ENCODE data around the gene UBASH3B. TPM values are rescaled to one million over a fixed set of nuclear protein-coding genes. Genes with fewer than 3 reads are reported as not detected.
A peak's percentile ranks its signal among the peaks of the same experiment; 100 is the strongest.
"Not testable (repeated sequence)": the region's sequence is repeated elsewhere in the genome, so short reads cannot be mapped to it uniquely, and the experiment has no call there.

UBASH3B gene
- total RNA-seq, 1 experiment from 2014 or later, result 31.6 TPM

DNA sequence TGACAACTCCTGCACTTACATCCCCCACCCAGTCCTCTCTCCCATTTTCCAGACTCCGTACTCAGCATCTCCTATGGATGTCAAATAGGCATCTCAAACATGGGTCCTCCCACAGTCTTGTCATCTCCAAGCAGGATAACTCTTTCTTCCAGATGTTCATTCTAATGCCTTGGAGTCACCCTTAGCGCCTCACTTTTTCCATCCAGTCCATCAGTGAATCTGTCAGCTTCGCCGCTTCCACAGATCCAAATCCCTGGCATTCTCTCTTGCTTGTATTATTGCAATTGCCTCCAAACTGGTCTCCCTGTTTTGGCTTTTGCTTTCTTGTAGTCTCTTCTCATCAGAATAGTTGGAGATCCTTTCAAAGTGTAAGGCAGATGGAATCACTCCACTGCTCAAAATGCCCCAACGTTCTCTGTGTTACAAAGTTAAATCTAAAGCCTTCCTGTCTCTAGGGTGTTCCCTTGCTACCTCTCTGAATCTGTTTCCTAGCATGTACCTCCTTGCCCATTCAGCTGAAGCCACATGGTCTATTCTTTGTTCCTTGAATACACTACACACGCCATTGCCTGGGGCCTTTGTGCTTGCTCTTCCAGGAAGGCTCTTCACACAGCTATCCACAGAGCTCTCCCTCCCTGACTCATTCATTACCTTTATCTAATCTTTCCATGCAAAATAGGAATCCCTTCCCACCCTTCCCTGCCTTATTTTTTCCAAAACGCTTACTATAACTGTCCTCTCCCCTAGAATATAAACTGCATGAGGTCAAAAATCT lies 64.8 kb downstream of the UBASH3B start:
- in situ Hi-C loops (cut with HindIII; ENCODE audit: low pct_unique_long_range_greater_than_20kb, low sequenced_read_pairs), result no loop called here
- no peak for DNase-seq (ENCODE audit: low read depth)

GRCh38 chr11:122721201-122721963 lies 65.9 kb downstream of the UBASH3B start:
- no peak for DNase-seq (ENCODE audit: low read depth)
- in situ Hi-C loops (cut with HindIII; ENCODE audit: low pct_unique_long_range_greater_than_20kb, low sequenced_read_pairs), result no loop called here

GRCh38 chr11:122721964-122722266 lies 66.4 kb downstream of the UBASH3B start:
- DNase-seq (ENCODE audit: low read depth), result no peak
- in situ Hi-C loops (cut with HindIII; ENCODE audit: low pct_unique_long_range_greater_than_20kb, low sequenced_read_pairs), result no loop called here

GRCh38 chr11:122723106-122723505 lies 67.6 kb downstream of the UBASH3B start:
- DNase-seq (ENCODE audit: low read depth), result no peak
- in situ Hi-C loops (cut with HindIII; ENCODE audit: low pct_unique_long_range_greater_than_20kb, low sequenced_read_pairs), result no loop called here

GRCh38 chr11:122723576-122723975 lies 68.1 kb downstream of the UBASH3B start:
- no peak for DNase-seq (ENCODE audit: low read depth)
- in situ Hi-C loops (cut with HindIII; ENCODE audit: low pct_unique_long_range_greater_than_20kb, low sequenced_read_pairs), result no loop called here

- in situ Hi-C loops (cut with HindIII; ENCODE audit: low pct_unique_long_range_greater_than_20kb, low sequenced_read_pairs), result no loop called here
- no peak for DNase-seq (ENCODE audit: low read depth)
Observed at GRCh38 chr11:122724520-122724919, 69.0 kb downstream of the UBASH3B start.

GRCh38 chr11:122726028-122726427 lies 70.5 kb downstream of the UBASH3B start:
- DNase-seq (ENCODE audit: low read depth), result no peak
- in situ Hi-C loops (cut with HindIII; ENCODE audit: low pct_unique_long_range_greater_than_20kb, low sequenced_read_pairs), result no loop called here

DNA sequence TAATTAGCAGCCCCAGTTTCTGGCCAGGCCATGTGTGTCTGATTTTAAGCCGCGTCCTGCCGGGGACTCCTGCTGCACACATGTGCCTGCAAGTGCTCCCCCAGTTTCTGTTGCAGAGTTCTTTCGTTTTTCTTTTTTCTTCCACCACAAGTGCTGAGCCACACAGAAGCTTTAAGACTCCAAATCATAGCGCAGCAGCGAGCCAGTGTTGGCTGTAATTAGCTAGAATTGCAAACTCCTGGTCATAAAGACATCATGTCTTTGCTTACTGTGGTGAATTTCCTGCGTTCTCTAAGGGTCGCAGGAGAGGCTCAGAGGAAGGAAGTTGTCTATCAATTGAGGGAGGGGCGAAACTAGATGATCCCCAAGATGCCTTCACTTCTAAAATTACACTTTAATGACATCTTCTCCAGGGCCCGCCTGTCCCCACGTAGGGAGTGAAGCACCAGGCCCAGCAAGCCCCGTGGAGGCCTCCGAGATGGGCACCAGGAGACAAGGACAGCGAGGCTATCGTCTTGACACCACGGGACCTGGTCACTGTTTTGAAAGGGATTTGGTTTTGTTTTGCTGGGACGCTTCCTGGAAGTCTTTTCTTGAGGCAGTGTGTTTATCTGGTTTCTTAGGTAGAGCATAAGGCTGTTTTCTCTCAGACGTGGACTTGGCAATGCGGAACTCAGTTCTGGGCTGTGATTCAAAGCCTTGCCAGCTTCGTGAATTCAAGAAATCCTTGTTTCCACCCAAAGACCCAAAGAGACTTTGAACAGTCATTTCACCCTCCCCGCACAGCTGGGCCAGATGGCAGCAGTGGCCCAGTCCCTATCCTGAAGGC lies 71.8 kb downstream of the UBASH3B start:
- in situ Hi-C loops (cut with HindIII; ENCODE audit: low pct_unique_long_range_greater_than_20kb, low sequenced_read_pairs), result no loop called here
- no peak for DNase-seq (ENCODE audit: low read depth)

GRCh38 chr11:122728561-122728960 lies 73.0 kb downstream of the UBASH3B start:
- in situ Hi-C loops (cut with HindIII; ENCODE audit: low pct_unique_long_range_greater_than_20kb, low sequenced_read_pairs), result no loop called here
- DNase-seq (ENCODE audit: low read depth), result no peak

DNA sequence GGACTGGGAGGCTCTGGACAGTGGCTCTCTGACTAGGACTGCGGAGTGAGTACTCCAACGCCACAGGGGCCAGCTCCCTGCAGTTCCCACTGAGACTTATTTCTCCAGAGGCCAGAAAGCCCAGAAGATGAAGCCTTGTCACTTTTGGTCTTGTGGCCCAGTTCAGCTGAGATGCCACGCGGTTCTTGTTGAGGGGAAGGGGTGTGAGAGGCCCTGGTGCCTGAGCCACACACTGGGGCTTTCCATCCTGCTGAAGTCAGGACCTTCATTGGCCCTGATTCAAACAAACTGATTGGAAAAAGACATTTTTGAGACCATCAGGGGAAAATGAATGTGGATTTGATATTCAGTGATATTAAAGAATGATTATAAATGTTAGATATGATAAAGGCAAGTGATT lies 73.6 kb downstream of the UBASH3B start:
- in situ Hi-C loops (cut with HindIII; ENCODE audit: low pct_unique_long_range_greater_than_20kb, low sequenced_read_pairs), result no loop called here
- DNase-seq (ENCODE audit: low read depth), result no peak

GRCh38 chr11:122730694-122731093 lies 75.2 kb downstream of the UBASH3B start:
- in situ Hi-C loops (cut with HindIII; ENCODE audit: low pct_unique_long_range_greater_than_20kb, low sequenced_read_pairs); DNase-seq (ENCODE audit: low read depth): not testable (repeated sequence)

DNA sequence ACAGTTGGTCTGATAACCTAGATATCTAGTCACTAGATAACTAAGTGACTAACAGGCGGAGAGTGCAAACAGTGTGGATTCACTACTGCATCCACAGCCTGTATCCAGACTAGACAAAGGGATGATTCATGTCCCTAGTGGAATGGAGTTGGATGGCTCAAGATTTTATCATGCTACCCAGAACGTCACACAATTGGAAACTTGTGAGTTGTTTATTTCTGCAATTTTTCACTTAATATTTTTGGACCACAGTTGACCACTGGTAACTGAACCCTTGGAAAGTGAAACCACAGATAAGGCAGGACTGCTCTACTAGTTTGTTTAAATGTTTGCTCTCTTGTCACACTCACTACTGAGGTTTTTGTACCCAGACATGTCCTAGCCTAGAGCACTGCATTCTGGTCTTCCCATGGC lies 76.0 kb downstream of the UBASH3B start:
- peak; percentile 62 for DNase-seq (ENCODE audit: low read depth)
- in situ Hi-C loops (cut with HindIII; ENCODE audit: low pct_unique_long_range_greater_than_20kb, low sequenced_read_pairs), result no loop called here

DNA sequence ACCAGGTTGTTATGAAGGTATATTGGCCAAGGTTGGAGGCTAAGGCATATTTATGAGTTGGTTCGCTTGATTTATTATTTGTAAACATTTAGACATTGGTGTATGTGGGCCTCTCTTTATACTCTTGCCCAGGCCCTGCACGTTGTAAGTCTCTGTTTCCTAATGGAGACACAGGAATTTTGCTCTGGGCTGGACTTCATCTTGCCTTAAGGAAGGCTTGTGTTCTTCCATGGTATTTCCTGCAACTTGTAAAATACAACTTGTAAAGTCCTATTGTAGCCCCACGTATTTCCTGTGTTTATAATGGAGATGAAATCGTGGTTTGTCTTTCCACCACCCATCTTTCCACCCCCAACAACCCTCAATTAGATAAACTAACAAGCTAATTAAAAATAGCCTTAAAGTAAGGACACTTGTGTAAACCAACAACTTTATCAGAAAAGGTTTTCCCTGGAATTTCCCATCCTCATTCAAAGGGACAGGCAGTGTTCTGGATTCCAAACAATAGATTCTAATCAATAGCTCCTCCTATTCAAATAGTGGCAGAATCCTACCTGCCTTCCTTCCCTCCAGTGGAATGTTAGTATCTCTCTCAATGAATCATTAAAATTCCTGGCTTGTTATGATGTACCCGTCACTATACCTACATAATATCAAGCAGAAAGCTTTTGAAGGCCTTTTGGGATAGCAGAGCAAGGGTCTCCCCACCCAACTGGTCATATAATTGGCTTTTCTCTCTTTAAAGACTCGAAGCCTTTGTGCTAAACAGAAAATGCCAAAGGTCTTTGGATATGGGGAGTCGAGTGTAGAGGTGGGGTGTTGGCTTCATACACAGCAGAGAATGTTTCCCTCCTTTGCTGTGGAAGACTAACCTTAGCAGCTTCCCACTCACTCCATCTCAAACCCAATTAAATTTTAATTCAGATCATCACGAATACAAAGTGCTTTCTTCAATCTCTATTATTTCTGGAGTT lies 77.1 kb downstream of the UBASH3B start:
- no peak for DNase-seq (ENCODE audit: low read depth)
- in situ Hi-C loops (cut with HindIII; ENCODE audit: low pct_unique_long_range_greater_than_20kb, low sequenced_read_pairs), result no loop called here

DNA sequence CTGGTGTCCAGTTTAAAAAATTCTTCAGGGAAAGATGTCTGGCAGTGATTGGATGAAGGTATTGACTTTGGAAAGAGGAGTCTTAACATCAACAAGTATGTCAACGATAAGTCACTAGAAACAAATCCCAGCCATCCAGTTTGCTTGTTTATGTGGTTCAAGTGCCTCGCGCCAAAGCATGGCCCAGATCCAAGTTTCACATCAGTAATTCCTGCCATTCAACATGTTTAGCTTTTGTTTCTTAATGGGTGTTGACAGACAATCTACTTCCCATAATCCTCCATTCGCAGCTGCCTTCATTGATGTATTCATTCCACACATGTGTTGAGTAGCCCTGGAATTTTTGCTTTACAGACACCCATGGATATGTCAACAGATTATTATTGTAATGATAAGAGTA lies 77.8 kb downstream of the UBASH3B start:
- in situ Hi-C loops (cut with HindIII; ENCODE audit: low pct_unique_long_range_greater_than_20kb, low sequenced_read_pairs), result no loop called here
- peak; percentile 86 for DNase-seq (ENCODE audit: low read depth)

- in situ Hi-C loops (cut with HindIII; ENCODE audit: low pct_unique_long_range_greater_than_20kb, low sequenced_read_pairs), result no loop called here
- no peak for DNase-seq (ENCODE audit: low read depth)
Observed at GRCh38 chr11:122734848-122735496, 79.5 kb downstream of the UBASH3B start.

DNA sequence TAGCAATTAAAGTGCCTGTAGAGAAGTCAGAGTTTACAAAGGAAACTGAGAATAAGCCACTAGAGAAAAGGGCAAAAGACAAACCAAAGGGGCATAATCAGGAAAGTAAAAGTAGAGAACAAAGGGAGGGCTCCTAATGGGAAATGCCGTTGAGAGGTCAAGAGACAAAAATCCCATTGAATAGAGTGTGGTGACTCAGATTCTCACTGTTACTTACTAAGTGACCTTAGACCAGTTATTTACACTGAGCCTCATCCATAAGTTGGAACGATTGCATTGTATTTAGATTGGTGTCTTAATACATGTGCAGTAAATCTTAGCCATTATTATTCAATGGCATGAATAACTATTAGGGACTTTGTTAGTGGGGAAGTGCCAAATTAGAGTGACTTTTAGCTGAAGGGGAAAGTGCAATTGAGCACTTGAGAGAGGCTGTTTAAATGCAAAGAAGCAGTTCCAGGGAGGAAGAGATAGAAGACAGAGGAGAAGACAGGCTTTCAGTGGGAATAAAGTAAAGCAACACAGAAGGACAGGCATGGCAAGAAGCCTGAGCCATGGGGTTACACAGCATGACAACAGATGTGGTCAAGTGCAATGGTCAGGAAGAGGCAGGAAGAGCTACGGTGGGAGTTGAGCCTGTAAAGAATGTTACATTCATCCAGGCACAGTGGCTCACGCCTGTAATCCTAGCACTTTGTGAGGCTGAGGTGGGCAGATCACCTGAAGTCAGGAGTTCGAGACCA lies 82.6 kb downstream of the UBASH3B start:
- DNase-seq (ENCODE audit: low read depth), result no peak
- in situ Hi-C loops (cut with HindIII; ENCODE audit: low pct_unique_long_range_greater_than_20kb, low sequenced_read_pairs), result no loop called here
